ENCODE data around the gene ZFAND4. TPM values are rescaled to one million over a fixed set of nuclear protein-coding genes. Genes with fewer than 3 reads are reported as not detected.

Gene ZFAND4
- total and polyA plus RNA-seq, 4 donors: 3.2 to 15.7 (median 8.0) TPM

DNA sequence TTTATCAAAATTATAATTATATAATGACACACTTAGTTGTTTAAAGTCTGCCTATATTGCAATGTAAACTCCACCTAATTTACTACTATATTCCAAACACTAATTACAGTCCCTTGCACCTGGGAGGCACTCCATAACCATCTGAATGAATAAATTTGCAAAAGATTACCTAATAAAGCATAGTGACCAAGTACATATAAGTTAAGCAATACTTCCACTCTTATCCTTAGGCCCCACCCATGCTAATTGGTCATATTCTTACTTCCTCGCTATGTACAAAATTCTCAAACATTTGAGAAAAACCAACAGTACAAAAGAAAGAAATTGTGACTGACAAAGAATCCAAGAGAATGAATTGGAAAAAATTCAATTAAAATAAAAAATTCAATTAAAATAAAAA, 65.3 kb downstream of the ZFAND4 start:
- Histone ChIP-seq H3K4me3 (ENCODE audit: low read depth in 1 of 3, low read length in 3 of 3) (no peak overlapping the region), H3K36me3 (ENCODE audit: control insufficient read depth in 4 of 4, insufficient read depth in 3 of 4, low read depth in 1 of 4, low read length in 3 of 4) (peaks cover 4 to 21% (median 12%) of the 10 kb centered on the region in 4 donors), H3K9ac (ENCODE audit: low read depth in 1 of 2, low read length in 2 of 2) (no peak overlapping the region), H3K27ac (ENCODE audit: low read depth in 1 of 2, low read length in 2 of 2) (no peak overlapping the region), H3K9me3 (ENCODE audit: control insufficient read depth in 4 of 4, low read length in 3 of 4) (no peaks in the 10 kb centered on the region), H3K27me3 (ENCODE audit: control insufficient read depth in 4 of 4, insufficient read depth in 4 of 4, low read length in 3 of 4) (no peaks in the 10 kb centered on the region), H3K4me1 (ENCODE audit: control insufficient read depth in 4 of 4, insufficient read depth in 4 of 4, low read length in 3 of 4) (no peaks in the 10 kb centered on the region)
- 96% methylated on average over 1 of the region's 1 CpG for WGBS
- DNase-seq (ENCODE audit: low spot score): no peak
- TF ChIP-seq, protein P1, sequence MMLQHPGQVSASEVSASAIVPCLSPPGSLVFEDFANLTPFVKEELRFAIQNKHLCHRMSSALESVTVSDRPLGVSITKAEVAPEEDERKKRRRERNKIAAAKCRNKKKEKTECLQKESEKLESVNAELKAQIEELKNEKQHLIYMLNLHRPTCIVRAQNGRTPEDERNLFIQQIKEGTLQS (IDR thresholded peaks at IDR 0.05): no peak
- TF ChIP-seq RAD21 (IDR thresholded peaks at IDR 0.05): no peak
- no peak for TF ChIP-seq FOXA2 (IDR thresholded peaks at IDR 0.05)
- TF ChIP-seq SP1 (IDR thresholded peaks at IDR 0.05): no peak
- TF ChIP-seq, protein P2, sequence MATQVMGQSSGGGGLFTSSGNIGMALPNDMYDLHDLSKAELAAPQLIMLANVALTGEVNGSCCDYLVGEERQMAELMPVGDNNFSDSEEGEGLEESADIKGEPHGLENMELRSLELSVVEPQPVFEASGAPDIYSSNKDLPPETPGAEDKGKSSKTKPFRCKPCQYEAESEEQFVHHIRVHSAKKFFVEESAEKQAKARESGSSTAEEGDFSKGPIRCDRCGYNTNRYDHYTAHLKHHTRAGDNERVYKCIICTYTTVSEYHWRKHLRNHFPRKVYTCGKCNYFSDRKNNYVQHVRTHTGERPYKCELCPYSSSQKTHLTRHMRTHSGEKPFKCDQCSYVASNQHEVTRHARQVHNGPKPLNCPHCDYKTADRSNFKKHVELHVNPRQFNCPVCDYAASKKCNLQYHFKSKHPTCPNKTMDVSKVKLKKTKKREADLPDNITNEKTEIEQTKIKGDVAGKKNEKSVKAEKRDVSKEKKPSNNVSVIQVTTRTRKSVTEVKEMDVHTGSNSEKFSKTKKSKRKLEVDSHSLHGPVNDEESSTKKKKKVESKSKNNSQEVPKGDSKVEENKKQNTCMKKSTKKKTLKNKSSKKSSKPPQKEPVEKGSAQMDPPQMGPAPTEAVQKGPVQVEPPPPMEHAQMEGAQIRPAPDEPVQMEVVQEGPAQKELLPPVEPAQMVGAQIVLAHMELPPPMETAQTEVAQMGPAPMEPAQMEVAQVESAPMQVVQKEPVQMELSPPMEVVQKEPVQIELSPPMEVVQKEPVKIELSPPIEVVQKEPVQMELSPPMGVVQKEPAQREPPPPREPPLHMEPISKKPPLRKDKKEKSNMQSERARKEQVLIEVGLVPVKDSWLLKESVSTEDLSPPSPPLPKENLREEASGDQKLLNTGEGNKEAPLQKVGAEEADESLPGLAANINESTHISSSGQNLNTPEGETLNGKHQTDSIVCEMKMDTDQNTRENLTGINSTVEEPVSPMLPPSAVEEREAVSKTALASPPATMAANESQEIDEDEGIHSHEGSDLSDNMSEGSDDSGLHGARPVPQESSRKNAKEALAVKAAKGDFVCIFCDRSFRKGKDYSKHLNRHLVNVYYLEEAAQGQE (IDR thresholded peaks at IDR 0.05): no peak
- TF ChIP-seq EGR1 (IDR thresholded peaks at IDR 0.05; ENCODE audit: low read depth in 2 of 2): no peak
- TF ChIP-seq, protein P3, sequence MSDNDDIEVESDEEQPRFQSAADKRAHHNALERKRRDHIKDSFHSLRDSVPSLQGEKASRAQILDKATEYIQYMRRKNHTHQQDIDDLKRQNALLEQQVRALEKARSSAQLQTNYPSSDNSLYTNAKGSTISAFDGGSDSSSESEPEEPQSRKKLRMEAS (IDR thresholded peaks at IDR 0.05): no peak
- no peak for TF ChIP-seq YY1 (IDR thresholded peaks at IDR 0.05)
- TF ChIP-seq HNF4G (IDR thresholded peaks at IDR 0.05): no peak
- TF ChIP-seq RXRA (IDR thresholded peaks at IDR 0.05): no peak
- no peak for TF ChIP-seq GABPA (IDR thresholded peaks at IDR 0.05 in 1 of 2, conservative IDR thresholded peaks at IDR 0.05 in 1 of 2)
- TF ChIP-seq FOXA1 (IDR thresholded peaks at IDR 0.05): no peak
- no peak for TF ChIP-seq JUND (IDR thresholded peaks at IDR 0.05)
- TF ChIP-seq, protein P4, sequence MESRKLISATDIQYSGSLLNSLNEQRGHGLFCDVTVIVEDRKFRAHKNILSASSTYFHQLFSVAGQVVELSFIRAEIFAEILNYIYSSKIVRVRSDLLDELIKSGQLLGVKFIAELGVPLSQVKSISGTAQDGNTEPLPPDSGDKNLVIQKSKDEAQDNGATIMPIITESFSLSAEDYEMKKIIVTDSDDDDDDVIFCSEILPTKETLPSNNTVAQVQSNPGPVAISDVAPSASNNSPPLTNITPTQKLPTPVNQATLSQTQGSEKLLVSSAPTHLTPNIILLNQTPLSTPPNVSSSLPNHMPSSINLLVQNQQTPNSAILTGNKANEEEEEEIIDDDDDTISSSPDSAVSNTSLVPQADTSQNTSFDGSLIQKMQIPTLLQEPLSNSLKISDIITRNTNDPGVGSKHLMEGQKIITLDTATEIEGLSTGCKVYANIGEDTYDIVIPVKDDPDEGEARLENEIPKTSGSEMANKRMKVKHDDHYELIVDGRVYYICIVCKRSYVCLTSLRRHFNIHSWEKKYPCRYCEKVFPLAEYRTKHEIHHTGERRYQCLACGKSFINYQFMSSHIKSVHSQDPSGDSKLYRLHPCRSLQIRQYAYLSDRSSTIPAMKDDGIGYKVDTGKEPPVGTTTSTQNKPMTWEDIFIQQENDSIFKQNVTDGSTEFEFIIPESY (IDR thresholded peaks at IDR 0.05): no peak

DNA sequence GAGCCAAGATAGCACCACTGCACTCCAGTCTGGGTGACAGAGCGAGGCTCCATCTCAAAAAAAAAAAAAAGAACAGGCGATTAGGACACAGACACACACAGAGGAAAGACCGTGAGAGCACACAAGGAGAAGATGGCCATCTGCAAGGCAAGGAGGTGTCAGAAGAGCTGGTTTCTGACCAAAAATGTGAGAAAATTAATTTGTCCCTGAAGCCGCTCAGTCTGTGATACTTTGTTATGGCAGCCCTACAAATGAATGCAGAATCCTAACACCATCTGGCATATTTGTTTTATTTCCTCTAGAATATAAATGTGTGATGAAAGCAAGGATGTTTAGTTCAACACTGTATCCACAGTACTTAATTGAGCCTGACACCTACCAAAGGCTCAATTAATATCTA, 69.7 kb downstream of the ZFAND4 start:
- Histone ChIP-seq H3K36me3 (ENCODE audit: control insufficient read depth in 4 of 4, insufficient read depth in 3 of 4, low read depth in 1 of 4, low read length in 3 of 4) (peaks cover 0 to 2% (median 0%) of the 10 kb centered on the region in 4 donors), H3K9me3 (ENCODE audit: control insufficient read depth in 4 of 4, low read length in 3 of 4) (no peaks in the 10 kb centered on the region), H3K27ac (ENCODE audit: low read depth in 1 of 2, low read length in 2 of 2) (no peak overlapping the region), H3K9ac (ENCODE audit: low read depth in 1 of 2, low read length in 2 of 2) (no peak overlapping the region), H3K4me1 (ENCODE audit: control insufficient read depth in 4 of 4, insufficient read depth in 4 of 4, low read length in 3 of 4) (peaks cover 2 to 19% (median 12%) of the 10 kb centered on the region in 4 donors), H3K27me3 (ENCODE audit: control insufficient read depth in 4 of 4, insufficient read depth in 4 of 4, low read length in 3 of 4) (no peaks in the 10 kb centered on the region), H3K4me3 (ENCODE audit: low read depth in 1 of 3, low read length in 3 of 3) (no peak overlapping the region)
- WGBS: 93% methylated on average over 4 of the region's 4 CpGs
- DNase-seq (ENCODE audit: low spot score): no peak
- TF ChIP-seq RAD21 (IDR thresholded peaks at IDR 0.05) (no peak), FOXA1 (IDR thresholded peaks at IDR 0.05) (no peak), FOXA2 (IDR thresholded peaks at IDR 0.05) (no peak), NR2F2 (IDR thresholded peaks at IDR 0.05) (no peak), GABPA (IDR thresholded peaks at IDR 0.05 in 1 of 2, conservative IDR thresholded peaks at IDR 0.05 in 1 of 2) (no peak), SP1 (IDR thresholded peaks at IDR 0.05) (no peak), HNF4A (conservative IDR thresholded peaks at IDR 0.05) (no peak), EGR1 (IDR thresholded peaks at IDR 0.05; ENCODE audit: low read depth in 2 of 2) (no peak), YY1 (IDR thresholded peaks at IDR 0.05) (no peak), TAF1 (conservative IDR thresholded peaks at IDR 0.05) (no peak), RXRA (IDR thresholded peaks at IDR 0.05) (no peak), HNF4G (IDR thresholded peaks at IDR 0.05) (no peak)
- TF ChIP-seq, protein P2 (IDR thresholded peaks at IDR 0.05): no peak
- TF ChIP-seq, protein P4 (IDR thresholded peaks at IDR 0.05): no peak
- TF ChIP-seq, protein P1 (IDR thresholded peaks at IDR 0.05): no peak

Data from liver (tissue), 9 donors.